Mucosa of descending colon (tissue), 3 donors: ENCODE data around the gene MMP21. TPM values are rescaled to one million over a fixed set of nuclear protein-coding genes. Genes with fewer than 3 reads are reported as not detected.

Experiments
- ATAC-seq: fragments of 200-7000 bp; cut with Tn5 transposase; one replicate; pipeline ENCODE4 v1.9.1; 2020; ENCODE audit warnings: mild to moderate bottlenecking, moderate library complexity
- DNase-seq, 3 donors: peaks; one replicate each; pipeline ENCODE4 v3.0.0-alpha.2; 2020
- H3K36me3 ChIP-seq: fragments of 200-600 bp; one replicate; pipeline ENCODE4 v1.8.0; 2021; ENCODE audit warnings: low read depth, mild to moderate bottlenecking
- H3K4me1 ChIP-seq: fragments of 200-600 bp; one replicate; pipeline ENCODE4 v1.8.0; 2021; ENCODE audit warnings: low read depth, mild to moderate bottlenecking
- H3K4me3 ChIP-seq: fragments of 200-600 bp; one replicate; pipeline ENCODE4 v1.8.0; 2021; ENCODE audit warnings: mild to moderate bottlenecking
- H3K9me3 ChIP-seq: fragments of 200-600 bp; one replicate; pipeline ENCODE4 v1.8.0; 2021; ENCODE audit warnings: mild to moderate bottlenecking
- intact Hi-C, 2 donors: fragments of 100-400 bp; cut with DNase I in 1 of 2; cut with micrococcal nuclease in 1 of 2; formaldehyde crosslinking; loops; one replicate each; pipeline versions ENCODE4 v1.11.0 to v1.11.1; 2022; cut with DNase I, micrococcal nuclease
- total RNA-seq, 3 donors: library from RNA; stranded (reverse); fragmentation: NEBNext Ultra II Directional in 2 of 3; extraction: Animal tissue kit (Norgen Biotek cat#: 25700) in 2 of 3; gene quantifications; one replicate each; pipeline versions ENCODE4 v1.2.1 to v1.2.4, GENCODE V29; 2021 to 2023
- TF ChIP-seq, protein P1 (sequence below): fragments of 200-600 bp; IDR thresholded peaks from one replicate; pipeline ENCODE4 v1.8.0; 2022; ENCODE audit warnings: antibody characterized with exemption, mild to moderate bottlenecking
- donor health status: DM: no; HTN: no; CAD: no; lungs with moderate emphysema.
- donor health status: DM: no; HTN: no; CAD: no.
- donor health status: DM: no; HTN: yes; CAD: no.

MMP21 gene
- total RNA-seq, 3 donors from 2014 or later, result 0.14 to 0.28 TPM; not detected in 1

DNA sequence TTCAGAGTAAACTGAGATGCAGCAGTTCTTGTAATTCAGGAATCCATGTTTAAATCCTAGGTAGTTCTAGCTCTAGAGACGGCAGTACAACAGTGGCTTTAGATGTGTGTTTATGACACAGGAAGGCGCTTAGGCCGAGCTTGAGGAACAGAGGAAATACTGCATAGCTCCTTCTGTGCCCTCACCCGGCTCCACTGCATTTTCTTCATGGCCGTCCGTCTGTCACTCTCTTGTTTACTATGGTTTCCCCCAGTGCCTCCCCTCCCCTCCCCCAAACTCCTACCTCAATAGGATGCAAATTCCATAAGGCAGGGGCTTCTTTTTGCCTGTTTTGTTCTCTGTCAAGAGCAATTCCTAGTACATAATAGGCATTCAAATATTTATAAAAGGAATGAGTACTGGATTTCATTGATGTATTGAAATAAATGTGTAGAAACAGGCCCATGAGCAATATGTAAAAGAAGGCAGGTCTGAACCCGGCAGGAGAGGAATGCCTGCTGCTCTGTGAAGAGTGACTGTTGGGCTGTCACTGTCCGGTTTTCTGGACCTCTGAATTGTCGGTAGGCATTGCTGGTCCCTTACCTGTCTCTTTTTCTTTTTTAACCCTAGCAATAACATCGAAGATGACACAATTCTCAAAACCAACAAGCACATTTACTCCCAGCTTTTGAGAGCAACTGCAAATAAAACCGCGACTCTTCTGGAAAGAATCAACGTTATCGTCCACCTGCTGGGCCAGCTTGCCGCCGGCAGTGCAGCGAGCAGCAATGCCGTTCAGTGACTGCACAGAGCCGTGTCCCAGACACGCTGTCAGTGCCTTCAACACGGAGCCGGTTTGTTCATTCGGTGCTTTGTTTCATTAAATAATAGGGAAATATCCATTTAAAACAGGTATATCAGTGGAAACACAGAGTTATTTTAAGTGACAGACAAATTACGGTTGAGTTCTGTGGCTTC is 12.7 kb downstream of the MMP21 start:
- no peak for ATAC-seq
- intact Hi-C loops, result no loop called here
- H3K4me3 ChIP-seq, result no peak overlapping the region
- no peaks in the 10 kb centered on the region for H3K9me3 ChIP-seq
- no peaks in the 10 kb centered on the region for H3K4me1 ChIP-seq
- TF ChIP-seq, protein P1, sequence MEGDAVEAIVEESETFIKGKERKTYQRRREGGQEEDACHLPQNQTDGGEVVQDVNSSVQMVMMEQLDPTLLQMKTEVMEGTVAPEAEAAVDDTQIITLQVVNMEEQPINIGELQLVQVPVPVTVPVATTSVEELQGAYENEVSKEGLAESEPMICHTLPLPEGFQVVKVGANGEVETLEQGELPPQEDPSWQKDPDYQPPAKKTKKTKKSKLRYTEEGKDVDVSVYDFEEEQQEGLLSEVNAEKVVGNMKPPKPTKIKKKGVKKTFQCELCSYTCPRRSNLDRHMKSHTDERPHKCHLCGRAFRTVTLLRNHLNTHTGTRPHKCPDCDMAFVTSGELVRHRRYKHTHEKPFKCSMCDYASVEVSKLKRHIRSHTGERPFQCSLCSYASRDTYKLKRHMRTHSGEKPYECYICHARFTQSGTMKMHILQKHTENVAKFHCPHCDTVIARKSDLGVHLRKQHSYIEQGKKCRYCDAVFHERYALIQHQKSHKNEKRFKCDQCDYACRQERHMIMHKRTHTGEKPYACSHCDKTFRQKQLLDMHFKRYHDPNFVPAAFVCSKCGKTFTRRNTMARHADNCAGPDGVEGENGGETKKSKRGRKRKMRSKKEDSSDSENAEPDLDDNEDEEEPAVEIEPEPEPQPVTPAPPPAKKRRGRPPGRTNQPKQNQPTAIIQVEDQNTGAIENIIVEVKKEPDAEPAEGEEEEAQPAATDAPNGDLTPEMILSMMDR, result no peak
- no peak for DNase-seq
- no peaks in the 10 kb centered on the region for H3K36me3 ChIP-seq

DNA sequence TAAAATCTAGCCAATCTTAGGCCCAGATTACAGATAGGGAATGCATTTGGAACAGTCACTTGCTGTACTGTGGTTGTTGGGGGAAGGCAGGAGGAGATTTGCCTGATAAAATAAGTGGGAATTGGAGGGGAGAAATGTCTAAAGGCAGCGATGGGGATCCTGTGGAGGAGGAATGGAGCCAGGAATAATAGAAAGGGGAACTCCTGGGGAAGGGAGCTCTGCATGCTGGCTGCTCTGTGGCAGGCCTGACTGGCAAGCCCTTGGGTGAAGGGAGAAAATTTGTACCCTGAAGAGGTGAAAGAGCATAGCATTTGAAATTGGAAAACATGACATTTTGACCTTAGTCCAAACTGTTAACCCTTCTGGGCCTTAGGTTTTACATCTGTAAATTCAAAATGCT is 13.7 kb downstream of the MMP21 start:
- Histone ChIP-seq H3K4me3 (no peak overlapping the region), H3K4me1 (no peaks in the 10 kb centered on the region), H3K36me3 (no peaks in the 10 kb centered on the region), H3K9me3 (no peaks in the 10 kb centered on the region)
- intact Hi-C loops, result no loop called here
- TF ChIP-seq, protein P1, result no peak
- ATAC-seq, result no peak
- DNase-seq, result no peak

DNA sequence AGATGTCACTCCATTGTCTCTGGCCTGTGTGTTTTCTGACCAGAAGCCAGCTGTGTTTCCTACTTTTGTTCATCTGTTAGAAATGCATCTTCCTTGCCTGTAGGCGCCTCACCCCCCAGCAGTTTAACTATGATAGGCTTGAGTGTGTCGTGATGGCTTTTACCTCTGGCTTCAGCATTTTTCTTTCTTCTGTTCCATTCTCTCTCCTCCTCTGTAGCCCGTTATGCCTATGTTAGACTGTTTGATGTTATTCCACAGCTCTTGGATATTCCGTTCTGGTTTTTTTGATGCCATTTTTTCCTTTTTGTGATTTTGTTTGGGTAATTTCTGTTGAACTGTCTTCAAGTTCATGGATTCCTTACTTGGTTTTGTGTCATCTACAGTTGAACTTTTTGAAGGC is 17.9 kb downstream of the MMP21 start:
- intact Hi-C loops, result no loop called here
- no peaks in the 10 kb centered on the region for H3K36me3 ChIP-seq
- TF ChIP-seq, protein P1, result no peak

DNA sequence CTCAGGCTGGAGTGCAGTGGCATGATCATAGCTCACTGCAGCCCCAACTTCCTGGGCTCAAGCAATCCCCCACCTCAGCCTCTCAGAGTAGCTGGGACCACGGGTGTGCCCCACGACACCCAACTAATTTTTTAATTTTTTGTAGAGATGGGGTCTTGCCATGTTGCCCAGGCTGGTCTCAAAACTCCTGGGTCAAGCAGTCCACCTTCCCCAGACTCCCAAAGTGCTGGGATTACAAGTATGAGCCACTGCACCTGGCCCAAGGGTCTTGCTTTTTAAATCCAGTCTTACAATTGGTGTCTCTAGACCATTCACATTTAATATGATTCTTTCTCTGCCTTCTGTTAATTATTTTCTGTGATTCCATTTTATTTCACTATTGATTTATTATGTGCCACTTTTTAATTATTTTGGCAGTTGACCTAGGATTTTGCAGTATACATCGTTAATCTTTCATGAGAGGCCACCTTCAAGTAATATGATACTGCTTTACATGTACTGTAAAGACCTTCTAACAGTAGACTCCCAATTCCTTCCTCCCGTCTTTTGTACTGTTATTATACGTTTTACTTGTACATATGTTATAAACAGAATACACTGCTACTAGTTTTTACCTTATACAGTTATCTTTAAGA is 18.7 kb downstream of the MMP21 start:
- intact Hi-C loops, result no loop called here
- no peak for DNase-seq
- TF ChIP-seq, protein P1, result no peak
- H3K4me3 ChIP-seq, result no peak overlapping the region
- H3K4me1 ChIP-seq, result no peaks in the 10 kb centered on the region
- H3K9me3 ChIP-seq, result no peaks in the 10 kb centered on the region
- no peak for ATAC-seq
- no peaks in the 10 kb centered on the region for H3K36me3 ChIP-seq

More for the DNA sequence above, 17.9 kb downstream of the MMP21 start:
- no peak overlapping the region for H3K4me3 ChIP-seq
- H3K4me1 ChIP-seq, result no peaks in the 10 kb centered on the region
- ATAC-seq (no peak), DNase-seq (no peak)
- H3K9me3 ChIP-seq, result no peaks in the 10 kb centered on the region

DNA sequence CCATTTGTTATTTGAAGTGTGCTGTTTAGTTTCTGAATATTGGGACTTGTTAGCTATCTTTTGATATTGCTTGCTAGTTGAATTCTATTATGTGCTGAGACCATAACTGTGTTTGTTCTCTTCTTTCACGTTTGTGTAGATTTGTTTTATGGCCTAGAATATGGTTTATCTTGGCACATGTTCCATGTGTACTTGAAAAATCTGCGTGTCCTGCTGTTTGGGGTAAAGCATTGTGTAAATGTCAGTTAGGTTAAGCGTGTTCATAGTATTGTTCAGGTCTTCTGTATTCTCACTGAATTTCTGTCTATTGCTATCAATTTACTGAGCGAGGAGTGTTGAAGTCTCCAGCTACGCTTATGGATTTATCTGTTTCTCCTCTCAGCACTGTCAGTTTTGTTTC is 19.4 kb downstream of the MMP21 start:
- DNase-seq, result no peak
- no peaks in the 10 kb centered on the region for H3K36me3 ChIP-seq
- no peaks in the 10 kb centered on the region for H3K9me3 ChIP-seq
- TF ChIP-seq, protein P1, result no peak
- intact Hi-C loops, result no loop called here
- no peaks in the 10 kb centered on the region for H3K4me1 ChIP-seq
- peak; percentile 64 for ATAC-seq
- no peak overlapping the region for H3K4me3 ChIP-seq
